GM08714 (cell line): ENCODE data around the gene TMEM123.
"Not testable (repeated sequence)": the region's sequence is repeated elsewhere in the genome, so short reads cannot be mapped to it uniquely, and the experiment has no call there.

ENCODE experiments used
- H3K4me3 ChIP-seq: fragments of 200-500 bp; sonication (Bioruptor generic); 2 replicates; pipeline ENCODE4 v1.5.1; 2014; ENCODE audit warnings: mild to moderate bottlenecking, low read length, inconsistent platforms
- ZNF274 ChIP-seq: IDR thresholded peaks from 2 replicates; pipeline ENCODE4 v1.6.1; 2012; ENCODE audit warnings: mild to moderate bottlenecking, low read depth, low read length

TMEM123 gene

DNA sequence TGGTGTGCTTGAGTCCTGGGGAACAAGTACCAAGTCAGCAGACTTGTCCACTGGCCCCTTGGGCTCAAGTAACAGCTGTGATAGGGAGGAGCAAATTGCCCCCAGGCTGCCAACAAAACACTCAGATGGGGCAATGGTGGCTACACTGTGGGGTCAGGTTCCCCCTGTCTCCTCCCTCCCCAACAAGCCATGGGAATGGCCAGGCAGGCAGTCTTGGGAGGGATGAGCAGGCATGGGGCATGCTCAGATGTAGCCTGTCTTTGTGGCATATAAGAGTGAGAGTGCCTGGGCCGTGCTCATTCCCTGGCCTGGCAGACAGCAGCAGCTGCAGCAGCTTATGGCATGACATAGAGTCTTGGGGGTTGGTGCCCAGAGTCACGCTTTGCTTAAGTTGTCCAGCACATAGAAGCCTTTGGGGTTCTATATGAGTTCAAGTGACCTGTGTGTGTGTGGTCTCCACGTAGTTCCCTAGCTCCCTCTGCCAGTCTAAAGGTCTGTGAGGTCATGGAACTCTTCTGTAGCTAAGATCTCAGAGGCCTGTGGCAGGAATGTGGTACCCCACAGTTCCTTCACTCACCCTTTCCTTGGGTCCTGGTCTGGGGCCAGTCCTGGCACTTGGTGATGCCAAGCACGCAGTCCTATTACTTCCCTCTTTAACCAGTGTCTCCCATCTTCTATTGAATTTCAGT is 60.9 kb downstream of the TMEM123 start:
- H3K4me3 ChIP-seq: no peak overlapping the region
- no peak for TF ChIP-seq ZNF274

DNA sequence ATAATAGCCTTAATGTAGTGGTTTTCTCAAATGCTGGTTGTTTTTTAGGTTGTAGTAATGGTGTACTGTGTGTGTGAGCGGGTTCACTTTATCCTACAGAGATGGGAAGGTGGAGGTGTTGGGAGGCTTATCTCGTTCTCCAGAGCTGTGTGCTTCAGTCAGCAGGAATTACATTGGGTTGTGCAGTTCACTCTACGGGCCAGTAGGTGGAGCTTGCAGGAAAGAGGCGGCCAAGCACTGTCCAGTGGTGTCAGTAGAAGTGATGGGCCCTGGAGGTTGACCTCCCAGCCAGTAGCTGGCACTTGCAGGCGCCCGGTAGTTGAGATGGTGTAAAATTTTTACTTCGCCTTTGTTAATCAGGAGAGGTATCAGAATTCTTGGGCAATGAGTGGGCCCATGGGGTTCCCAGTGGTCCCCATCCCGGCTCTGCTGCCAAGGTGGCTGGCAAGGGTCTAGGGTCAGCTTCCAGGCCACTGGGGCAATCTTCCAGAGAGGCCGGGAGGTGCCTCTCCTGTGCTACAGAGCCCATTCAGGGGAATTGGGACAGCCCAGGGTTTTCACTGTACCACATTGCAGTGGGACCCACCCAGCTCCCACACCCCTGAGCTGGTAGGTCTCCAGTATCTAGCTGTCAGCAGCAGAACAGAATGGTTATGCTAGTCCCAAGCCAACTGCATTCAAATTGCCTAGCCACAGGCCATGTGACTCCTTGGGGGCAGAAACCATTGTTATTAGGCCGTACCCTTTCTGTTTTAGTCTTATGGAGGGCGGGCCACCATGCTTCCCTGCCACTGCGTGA is 61.7 kb downstream of the TMEM123 start:
- no peak for TF ChIP-seq ZNF274

DNA sequence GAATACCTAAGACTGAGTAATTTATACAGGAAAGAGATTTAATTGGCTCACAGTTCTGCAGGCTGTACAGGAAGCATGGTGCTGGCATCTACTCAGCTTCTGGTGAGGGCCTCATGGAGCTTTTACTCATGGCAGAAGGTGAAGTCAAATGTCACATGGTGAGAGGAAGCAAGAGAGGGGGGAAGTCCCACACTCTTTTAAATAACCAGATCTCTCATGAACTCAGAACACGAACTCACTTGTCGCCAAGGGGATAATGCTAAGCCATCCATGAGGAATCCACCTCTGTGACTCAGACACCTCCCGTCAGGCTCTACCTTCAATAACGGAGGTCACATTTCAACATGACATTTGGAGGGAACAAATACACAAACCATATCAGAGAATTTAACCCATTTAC is 63.3 kb downstream of the TMEM123 start:
- no peak for TF ChIP-seq ZNF274
- H3K4me3 ChIP-seq: no peak overlapping the region

More for the DNA sequence above, 61.7 kb downstream of the TMEM123 start:
- no peak overlapping the region for H3K4me3 ChIP-seq

DNA sequence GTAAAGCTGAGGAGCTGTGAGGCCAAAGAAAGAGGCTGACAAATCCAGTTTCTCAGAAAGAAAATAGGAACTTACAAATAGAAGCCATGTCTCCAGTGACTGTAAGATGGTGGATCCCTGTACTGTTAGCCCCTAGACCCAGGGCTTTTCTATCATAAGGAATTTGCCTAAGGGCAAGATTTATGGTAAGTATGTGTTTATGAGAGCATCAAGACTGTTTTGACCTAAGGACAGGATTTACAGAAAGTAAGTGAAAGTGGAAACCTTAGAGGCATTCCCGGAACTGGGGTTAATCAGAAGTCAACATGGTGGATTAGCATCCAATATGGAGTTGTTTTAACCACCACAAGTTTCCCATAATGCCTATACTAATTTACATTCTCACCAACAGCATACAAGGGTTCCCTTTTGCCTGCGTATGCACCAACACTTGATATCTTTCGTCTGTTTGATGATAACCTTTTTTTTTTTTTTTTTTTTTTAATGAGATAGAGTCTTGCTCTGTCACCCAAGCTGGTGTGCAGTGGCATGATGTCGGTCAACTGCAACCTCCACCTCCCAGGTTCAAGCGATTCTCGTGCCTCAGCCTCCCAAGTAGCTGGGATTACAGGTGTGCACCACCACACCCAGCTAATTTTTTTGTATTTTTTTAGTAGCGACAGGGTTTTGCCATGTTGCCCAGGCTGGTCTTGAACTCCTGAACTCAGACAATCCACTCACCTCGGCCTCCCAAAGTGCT is 65.4 kb downstream of the TMEM123 start:
- TF ChIP-seq ZNF274: no peak
- no peak overlapping the region for H3K4me3 ChIP-seq

DNA sequence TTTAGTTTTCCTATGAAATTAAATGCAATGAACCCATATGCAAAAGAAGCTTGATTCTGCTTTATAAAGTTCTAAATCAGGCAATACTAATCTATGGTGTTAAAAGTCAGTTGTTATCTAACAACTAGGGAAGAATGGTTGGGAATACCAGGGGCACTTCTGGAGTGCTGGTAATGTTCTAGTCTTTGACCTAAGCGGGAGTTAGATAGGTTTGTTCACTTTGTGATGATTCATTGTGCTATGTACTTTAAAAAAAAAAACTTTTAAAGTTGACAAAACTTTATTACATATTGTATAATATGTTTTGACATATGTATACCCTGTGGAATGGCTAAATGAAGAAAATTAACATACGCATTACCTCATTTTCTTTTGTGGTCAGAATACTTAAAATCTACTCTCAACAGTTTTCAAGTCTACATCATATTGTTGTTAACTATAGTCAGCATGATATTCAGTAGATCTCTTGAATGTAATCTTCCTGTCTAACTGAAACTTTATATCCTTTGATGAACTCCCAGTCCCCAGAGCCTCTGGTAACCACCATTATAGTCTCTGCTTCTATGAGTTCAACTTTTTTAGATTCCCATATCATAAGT is 66.3 kb downstream of the TMEM123 start:
- no peak for TF ChIP-seq ZNF274
- no peak overlapping the region for H3K4me3 ChIP-seq

DNA sequence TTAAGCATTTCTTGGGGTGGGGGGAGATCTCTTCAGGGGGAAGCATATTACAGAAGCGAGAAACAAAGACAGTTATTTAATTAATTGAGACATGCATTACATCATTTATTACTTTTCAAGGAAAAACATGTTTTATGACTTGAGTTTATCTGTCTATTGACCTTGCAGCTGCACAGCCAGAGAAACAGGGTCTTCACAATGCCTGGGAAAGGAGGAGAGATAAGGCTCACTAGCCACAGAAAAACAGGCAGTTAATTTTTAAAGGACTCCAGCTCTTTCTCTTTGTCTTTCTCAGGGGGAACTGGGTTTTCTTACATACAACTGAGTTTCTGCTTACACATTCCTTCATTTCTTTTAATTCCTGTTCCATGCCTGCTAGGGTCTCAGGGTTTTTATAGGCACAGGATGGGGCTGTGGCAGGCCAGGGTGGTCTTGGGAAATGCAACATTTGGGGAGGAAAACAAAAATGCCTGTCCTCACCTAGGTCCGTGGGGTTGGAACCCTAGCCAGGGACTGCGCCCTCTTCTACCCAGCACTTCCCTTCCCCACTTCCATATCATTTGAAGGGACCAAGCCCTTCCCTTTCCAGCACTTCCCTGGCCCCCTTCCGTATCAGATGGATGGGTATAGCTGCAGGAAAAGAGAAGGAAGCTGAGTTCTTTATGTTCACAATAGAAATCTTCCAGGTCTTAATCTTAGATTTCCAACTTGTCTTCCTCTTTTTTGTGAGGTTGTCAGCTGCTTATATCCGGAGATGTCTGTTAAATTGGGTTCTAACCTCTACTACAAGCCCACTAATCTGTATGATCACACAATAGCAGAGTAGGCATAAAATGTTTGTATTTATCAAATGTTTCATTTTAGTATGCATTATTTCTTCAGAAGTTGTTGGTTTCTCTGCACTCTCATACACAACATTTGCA is 67.2 kb downstream of the TMEM123 start:
- TF ChIP-seq ZNF274: no peak

DNA sequence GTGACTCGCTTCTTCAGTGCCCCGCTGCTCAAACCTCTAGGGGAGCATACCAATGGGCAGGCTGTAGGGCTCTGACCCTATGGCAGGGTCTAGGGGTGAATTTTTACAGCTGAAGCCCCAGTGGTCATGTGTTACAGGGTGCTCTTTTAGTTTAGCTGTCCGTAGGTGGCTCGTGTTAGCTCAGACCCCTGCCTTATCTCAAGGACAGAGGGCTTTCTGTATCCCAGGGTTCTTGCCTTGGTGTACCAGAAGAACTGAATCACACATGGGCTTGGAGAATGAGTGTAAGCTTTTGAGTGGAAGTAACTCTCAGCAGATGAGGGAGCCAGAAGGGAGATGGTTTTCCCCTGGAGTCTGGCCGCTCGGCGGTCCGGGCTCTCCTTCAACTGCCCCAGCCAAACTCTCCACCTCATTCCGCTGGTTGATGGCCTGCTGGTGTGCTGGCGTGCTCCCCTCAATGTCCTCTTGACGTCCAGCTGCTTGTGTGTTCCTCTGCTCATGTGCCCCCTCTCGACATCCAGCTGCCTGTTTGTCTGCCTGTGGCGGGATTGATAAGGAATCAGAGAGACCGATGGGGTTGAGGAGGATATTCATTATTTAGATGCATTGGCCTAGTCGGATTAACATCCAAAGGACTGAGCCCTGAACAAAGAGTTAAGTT is 68.0 kb downstream of the TMEM123 start:
- TF ChIP-seq ZNF274: no peak
- H3K4me3 ChIP-seq: no peak overlapping the region

More for the DNA sequence above, 67.2 kb downstream of the TMEM123 start:
- H3K4me3 ChIP-seq: no peak overlapping the region

DNA sequence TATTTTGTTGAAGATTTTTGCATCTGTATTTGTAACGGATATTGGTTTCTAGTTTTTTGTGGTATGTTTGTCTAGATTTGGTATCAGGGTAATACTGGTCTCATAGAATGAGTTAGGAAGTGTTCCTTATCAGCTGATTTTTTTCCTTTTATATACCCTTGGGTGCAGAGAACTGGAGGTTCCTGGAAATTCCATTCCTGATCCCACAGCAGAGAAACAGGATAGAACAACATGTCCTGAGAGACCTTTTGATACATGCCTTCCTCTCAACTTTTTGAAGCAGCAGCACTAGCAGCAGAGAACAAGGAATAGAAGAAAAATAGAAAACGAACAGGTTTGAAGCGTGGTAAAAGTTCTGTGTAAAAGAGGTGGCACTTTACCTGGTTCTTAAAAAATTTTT is 68.7 kb downstream of the TMEM123 start:
- no peak for TF ChIP-seq ZNF274

DNA sequence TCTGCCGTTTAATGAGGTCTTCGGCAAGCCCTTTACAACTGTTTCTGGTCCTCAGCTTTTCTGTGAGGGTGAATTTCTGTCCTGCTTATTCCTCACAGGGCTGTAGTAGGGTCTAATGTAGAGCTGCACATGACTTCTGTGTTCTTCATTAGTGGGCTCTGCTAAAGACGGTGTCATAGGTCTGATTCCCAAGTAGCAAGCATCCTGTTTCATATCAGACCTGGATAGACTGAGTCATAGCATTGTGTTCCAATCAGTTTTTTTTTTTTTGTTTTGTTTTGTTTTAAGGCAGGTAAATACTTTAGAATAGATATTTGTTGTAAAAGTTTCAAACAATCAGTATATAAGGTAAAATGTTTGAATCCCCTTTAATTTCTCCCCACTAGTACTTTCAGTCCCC is 70.2 kb downstream of the TMEM123 start:
- TF ChIP-seq ZNF274: no peak
- no peak overlapping the region for H3K4me3 ChIP-seq

More for the DNA sequence above, 68.7 kb downstream of the TMEM123 start:
- no peak overlapping the region for H3K4me3 ChIP-seq

DNA sequence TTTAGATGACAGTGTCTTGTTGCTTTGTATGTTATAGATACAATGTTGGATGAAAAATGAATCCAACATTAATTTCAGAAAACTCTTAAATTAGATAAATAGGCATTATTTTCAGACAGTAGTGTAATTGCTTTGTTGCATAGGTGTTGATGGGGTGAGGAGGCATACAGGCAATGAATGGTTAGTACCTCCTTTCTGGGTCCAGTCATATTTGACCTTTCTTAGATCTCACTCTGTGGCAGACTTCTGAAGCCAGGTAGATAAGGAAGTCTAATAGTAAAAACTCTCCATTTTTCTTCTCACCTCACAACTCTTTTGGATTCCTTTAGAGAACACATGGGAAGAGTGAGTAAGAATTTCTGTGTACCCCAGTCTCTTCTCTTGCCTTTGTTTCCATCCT is 73.7 kb downstream of the TMEM123 start:
- no peak overlapping the region for H3K4me3 ChIP-seq
- no peak for TF ChIP-seq ZNF274

DNA sequence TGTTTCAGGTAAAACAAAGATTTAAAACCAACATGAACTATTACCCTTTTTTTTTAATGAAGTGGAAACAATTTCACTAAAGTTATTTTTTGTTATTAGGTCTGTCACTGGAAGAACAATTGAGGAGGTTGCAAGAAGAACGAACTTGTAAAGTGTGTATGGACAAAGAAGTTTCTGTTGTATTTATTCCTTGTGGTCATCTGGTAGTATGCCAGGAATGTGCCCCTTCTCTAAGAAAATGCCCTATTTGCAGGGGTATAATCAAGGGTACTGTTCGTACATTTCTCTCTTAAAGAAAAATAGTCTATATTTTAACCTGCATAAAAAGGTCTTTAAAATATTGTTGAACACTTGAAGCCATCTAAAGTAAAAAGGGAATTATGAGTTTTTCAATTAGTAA is 74.7 kb downstream of the TMEM123 start:
- no peak for TF ChIP-seq ZNF274
- no peak overlapping the region for H3K4me3 ChIP-seq

DNA sequence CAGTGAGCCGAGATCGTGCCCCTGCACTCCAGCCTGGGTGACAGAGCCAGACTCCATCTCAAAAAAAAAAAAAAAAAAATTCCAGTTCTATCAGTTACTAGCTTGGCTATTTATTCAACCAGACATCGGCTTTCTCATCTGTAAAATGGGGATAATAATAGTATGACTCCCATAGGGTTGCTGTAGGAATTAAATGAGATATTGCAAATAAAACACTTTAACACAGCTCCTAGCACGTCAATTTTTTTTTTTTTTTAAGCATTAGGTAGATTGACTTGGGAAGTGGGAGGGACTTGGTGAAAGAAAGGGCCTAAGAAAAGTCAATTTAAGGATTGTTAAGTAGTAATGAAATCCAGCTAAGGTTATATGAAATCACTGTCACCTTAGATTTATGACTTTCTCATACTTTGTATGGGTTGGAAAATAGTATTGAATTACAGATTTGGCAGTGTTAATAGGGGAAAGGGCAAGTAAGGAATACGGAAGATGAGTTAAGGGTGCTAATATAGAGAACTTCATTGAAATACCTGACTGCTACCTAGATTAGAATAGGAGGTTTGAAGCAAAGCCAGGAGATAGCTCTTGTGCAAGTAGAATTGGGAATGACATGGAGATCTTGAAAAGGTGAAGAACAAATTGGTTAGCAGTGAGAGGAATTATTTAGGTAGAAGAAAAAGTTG is 76.7 kb downstream of the TMEM123 start:
- H3K4me3 ChIP-seq: no peak overlapping the region
- TF ChIP-seq ZNF274: no peak

DNA sequence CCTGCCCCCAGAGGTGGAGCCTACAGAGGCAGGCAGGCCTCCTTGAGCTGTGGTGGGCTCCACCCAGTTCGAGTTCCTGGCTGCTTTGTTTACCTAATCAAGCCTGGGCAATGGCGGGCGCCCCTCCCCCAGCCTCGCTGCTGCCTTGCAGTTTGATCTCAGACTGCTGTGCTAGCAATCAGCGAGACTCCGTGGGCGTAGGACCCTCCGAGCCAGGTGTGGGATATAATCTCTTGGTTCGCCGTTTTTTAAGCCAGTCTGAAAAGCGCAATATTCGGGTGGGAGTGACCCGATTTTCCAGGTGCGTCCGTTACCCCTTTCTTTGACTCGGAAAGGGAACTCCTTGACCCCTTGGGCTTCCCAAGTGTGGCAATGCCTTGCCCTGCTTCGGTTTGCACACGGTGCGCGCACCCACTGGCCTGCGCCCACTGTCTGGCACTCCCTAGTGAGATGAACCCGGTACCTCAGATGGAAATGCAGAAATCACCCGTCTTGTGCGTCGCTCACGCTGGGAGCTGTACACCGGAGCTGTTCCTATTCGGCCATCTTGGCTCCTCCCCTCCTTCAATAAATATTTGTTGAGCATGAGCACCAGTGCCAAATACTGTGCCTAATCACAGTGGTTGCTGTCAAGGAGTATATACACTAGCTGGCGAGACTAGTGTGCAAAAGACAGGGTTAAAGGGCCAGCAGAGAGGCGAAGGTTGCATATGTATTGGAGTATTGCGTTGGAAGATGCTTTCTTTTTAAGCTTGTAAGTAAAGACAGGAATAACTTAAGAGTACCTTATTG is 77.7 kb downstream of the TMEM123 start:
- not testable (repeated sequence) for H3K4me3 ChIP-seq
